Esophagus muscularis mucosa (tissue), 4 donors: ENCODE data around the gene ATP23. TPM values are rescaled to one million over a fixed set of nuclear protein-coding genes. Genes with fewer than 3 reads are reported as not detected.

Source experiments
- DNase-seq: peaks from one replicate; pipeline ENCODE4 v3.0.0-alpha.2; 2017; ENCODE audit errors: extremely low spot score
- H3K27ac ChIP-seq, 4 donors: fragments of 200-600 bp; sonication (generic); replicated peaks in 1 of 4; 1 replicate in 3 of 4; 2 replicates in 1 of 4; pipeline ENCODE4 v1.5.1; 2016 to 2019; ENCODE audit warnings: mild to moderate bottlenecking in 1 of 4
- H3K27me3 ChIP-seq, 4 donors: fragments of 200-600 bp; sonication (generic); one replicate each; pipeline versions ENCODE4 v1.5.1 to v1.6.0; 2016 to 2019
- H3K36me3 ChIP-seq, 4 donors: fragments of 200-600 bp; sonication (generic); one replicate each; pipeline ENCODE4 v1.5.1; 2016 to 2019
- H3K4me1 ChIP-seq, 4 donors: fragments of 200-600 bp; sonication (generic); one replicate each; pipeline ENCODE4 v1.5.1; 2016 to 2019
- H3K4me3 ChIP-seq, 4 donors: fragments of 200-600 bp; sonication (generic); 1 replicate in 2 of 4; 2 replicates in 2 of 4; pipeline ENCODE4 v1.5.1; 2016 to 2019; ENCODE audit warnings: mild to moderate bottlenecking in 4 of 4, moderate library complexity in 1 of 4
- H3K9me3 ChIP-seq, 4 donors: fragments of 200-600 bp; sonication (generic); 1 replicate in 3 of 4; 2 replicates in 1 of 4; pipeline ENCODE4 v1.5.1; 2016 to 2019
- CTCF ChIP-seq, 3 experiments: fragments of 200-600 bp in 2 of 3; fragments of 450-650 bp in 1 of 3; sonication (generic) in 2 of 3; IDR thresholded peaks; one replicate each; pipeline ENCODE4 v1.5.1; 2017 to 2019; ENCODE audit warnings: antibody characterized with exemption in 3 of 3, mild to moderate bottlenecking in 2 of 3, moderate library complexity in 1 of 3
- EP300 ChIP-seq: sonication (generic); formaldehyde crosslinking; IDR thresholded peaks from one replicate; pipeline ENCODE4 v1.6.1; 2017; ENCODE audit warnings: antibody characterized with exemption
- POLR2A ChIP-seq: fragments of 450-650 bp; IDR thresholded peaks from one replicate; pipeline ENCODE4 v1.6.1; 2017; ENCODE audit warnings: antibody characterized with exemption, moderate library complexity, mild to moderate bottlenecking, low read depth
- POLR2AphosphoS5 ChIP-seq, 2 donors: sonication (generic); formaldehyde crosslinking; IDR thresholded peaks; one replicate each; pipeline ENCODE4 v1.6.1; 2017; ENCODE audit warnings: antibody characterized with exemption in 2 of 2
- WGBS: methylation state at CpG from one replicate; pipeline ENCODE4 v1.1.5; 2018; 5-methylcytosine and 5-hydroxymethylcytosine counted together
- intact Hi-C: fragments of 100-400 bp; cut with DNase I; formaldehyde crosslinking; loops from one replicate; pipeline ENCODE4 v1.15.1; 2023
- total RNA-seq, 4 donors: library from RNA; depleted of rRNA; stranded (reverse); fragments of >200 nt; gene quantifications; one replicate each; pipeline versions ENCODE4 v1.1.0 to v1.2.1, GENCODE V29; 2016

The ATP23 gene
- total RNA-seq, 4 donors from 2014 or later = 10.3 to 17.9 (median 14.8) TPM

GRCh38 chr12:57907281-57907680 is 34.1 kb upstream of the ATP23 start:
- peaks cover 5 to 9% (median 6%) of the 10 kb centered on the region in 4 donors for H3K4me1 ChIP-seq
- H3K4me3 ChIP-seq = no peak overlapping the region
- 45% methylated on average over 3 of the region's 3 CpGs for WGBS
- intact Hi-C loops = loop anchor here (2.0 kb wide), 1 partner anchor 104 kb away; no protein-coding TSS in a partner anchor
- no peak for TF ChIP-seq POLR2AphosphoS5 (IDR thresholded peaks at IDR 0.05)
- peaks cover 0 to 4% (median 0%) of the 10 kb centered on the region in 4 donors for H3K27me3 ChIP-seq
- DNase-seq = no peak
- no peak overlapping the region for H3K27ac ChIP-seq
- H3K36me3 ChIP-seq = no peaks in the 10 kb centered on the region
- H3K9me3 ChIP-seq = no peaks in the 10 kb centered on the region

- intact Hi-C loops = no loop called here
- 81% methylated on average over 8 of the region's 8 CpGs for WGBS
These were observed 32.9 kb upstream of the ATP23 start for GRCh38 chr12:57908511-57908910.

DNA sequence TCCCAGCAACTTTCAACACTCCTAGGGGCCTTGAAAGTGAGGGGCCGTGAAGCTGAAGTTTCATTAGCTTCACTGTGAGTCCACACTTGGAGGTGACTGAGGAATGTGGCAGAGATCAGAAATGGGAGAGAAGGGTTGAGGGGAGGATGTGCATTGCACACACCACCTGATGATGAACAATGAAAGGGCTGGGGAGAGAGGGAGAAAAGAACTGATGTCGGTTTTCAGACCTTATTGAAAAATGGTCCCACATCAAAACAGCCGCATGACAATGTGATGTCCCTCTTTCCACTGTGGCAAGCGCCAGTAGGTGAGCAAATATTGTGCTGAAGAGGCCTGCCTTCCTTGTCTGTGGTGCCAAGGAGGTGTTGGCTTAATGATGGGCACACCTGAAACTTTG is 32.3 kb upstream of the ATP23 start:
- H3K27me3 ChIP-seq = peaks cover 0 to 4% (median 0%) of the 10 kb centered on the region in 4 donors

More at GRCh38 chr12:57908511-57908910, 32.9 kb upstream of the ATP23 start:
- no peak for DNase-seq
- H3K4me3 ChIP-seq = no peak overlapping the region
- no peaks in the 10 kb centered on the region for H3K36me3 ChIP-seq
- H3K4me1 ChIP-seq = peaks cover 5 to 9% (median 6%) of the 10 kb centered on the region in 4 donors
- TF ChIP-seq CTCF (IDR thresholded peaks at IDR 0.05) (no peak), POLR2A (no peak)
- H3K27me3 ChIP-seq = peaks cover 0 to 4% (median 0%) of the 10 kb centered on the region in 4 donors
- H3K27ac ChIP-seq = no peak overlapping the region
- H3K9me3 ChIP-seq = no peaks in the 10 kb centered on the region

GRCh38 chr12:57909611-57910010 is 31.8 kb upstream of the ATP23 start:
- Histone ChIP-seq H3K27me3 (peaks cover 0 to 4% (median 0%) of the 10 kb centered on the region in 4 donors), H3K36me3 (no peaks in the 10 kb centered on the region), H3K9me3 (no peaks in the 10 kb centered on the region), H3K27ac (no peak overlapping the region), H3K4me1 (peaks cover 5 to 9% (median 6%) of the 10 kb centered on the region in 4 donors), H3K4me3 (no peak overlapping the region)
- no peak for TF ChIP-seq EP300
- TF ChIP-seq POLR2A = no peak
- TF ChIP-seq CTCF (IDR thresholded peaks at IDR 0.05) = no peak
- no peak for TF ChIP-seq POLR2AphosphoS5 (IDR thresholded peaks at IDR 0.05)
- no peak for DNase-seq
- 82% methylated on average over 4 of the region's 4 CpGs for WGBS
- intact Hi-C loops = no loop called here

More for the DNA sequence above, 32.3 kb upstream of the ATP23 start:
- no peak overlapping the region for H3K27ac ChIP-seq
- TF ChIP-seq CTCF (IDR thresholded peaks at IDR 0.05) (no peak), EP300 (no peak), POLR2AphosphoS5 (IDR thresholded peaks at IDR 0.05) (no peak), POLR2A (no peak)
- no peak overlapping the region for H3K4me3 ChIP-seq
- no peak for DNase-seq
- intact Hi-C loops = no loop called here
- H3K9me3 ChIP-seq = no peaks in the 10 kb centered on the region
- WGBS = 82% methylated on average over 4 of the region's 4 CpGs
- no peaks in the 10 kb centered on the region for H3K36me3 ChIP-seq
- H3K4me1 ChIP-seq = peaks cover 5 to 9% (median 6%) of the 10 kb centered on the region in 4 donors

- no peak for TF ChIP-seq POLR2AphosphoS5 (IDR thresholded peaks at IDR 0.05)
- no peak for TF ChIP-seq EP300
- no peak for TF ChIP-seq POLR2A
- TF ChIP-seq CTCF (IDR thresholded peaks at IDR 0.05) = no peak
- H3K4me3 ChIP-seq = no peak overlapping the region
- 65% methylated on average over 4 of the region's 4 CpGs for WGBS
- H3K9me3 ChIP-seq = no peaks in the 10 kb centered on the region
- intact Hi-C loops = no loop called here
- no peak for DNase-seq
- no peaks in the 10 kb centered on the region for H3K4me1 ChIP-seq
- H3K27me3 ChIP-seq = no peaks in the 10 kb centered on the region
- H3K36me3 ChIP-seq = no peaks in the 10 kb centered on the region
- H3K27ac ChIP-seq = no peak overlapping the region
These were observed 23.2 kb upstream of the ATP23 start for GRCh38 chr12:57918147-57918546.
